Karpas-422 (cell line): ENCODE data around the gene SYAP1. TPM values are rescaled to one million over a fixed set of nuclear protein-coding genes. Genes with fewer than 3 reads are reported as not detected.
"Not testable (repeated sequence)": the region's sequence is repeated elsewhere in the genome, so short reads cannot be mapped to it uniquely, and the experiment has no call there.

ENCODE experiments used
- DNase-seq: peaks from one replicate; pipeline ENCODE4 v3.0.0-alpha.2; 2015
- H2AFZ ChIP-seq: fragments of 200-600 bp; sonication (generic); 2 replicates; pipeline ENCODE4 v1.6.1; 2014; ENCODE audit warnings: antibody characterized with exemption, low read length, mixed read lengths
- H3K27ac ChIP-seq: fragments of 200-600 bp; sonication (generic); 2 replicates; pipeline ENCODE4 v1.5.1; 2014; ENCODE audit warnings: mild to moderate bottlenecking, low read length, moderate library complexity
- H3K27me3 ChIP-seq: fragments of 200-600 bp; sonication (generic); 2 replicates; pipeline ENCODE4 v1.6.1; 2014; ENCODE audit warnings: low read length, mixed read lengths
- H3K36me3 ChIP-seq: fragments of 200-600 bp; sonication (generic); 2 replicates; pipeline ENCODE4 v1.6.1; 2014; ENCODE audit warnings: low read length, mixed read lengths; ENCODE audit not compliant: insufficient read depth
- H3K4me1 ChIP-seq: fragments of 200-600 bp; sonication (generic); 2 replicates; pipeline ENCODE4 v1.6.1; 2014; ENCODE audit warnings: mild to moderate bottlenecking, low read length, mixed read lengths
- H3K4me2 ChIP-seq: fragments of 200-600 bp; sonication (generic); 2 replicates; pipeline ENCODE4 v1.6.1; 2014; ENCODE audit warnings: low read length, low read depth, mild to moderate bottlenecking; ENCODE audit not compliant: poor library complexity, severe bottlenecking
- H3K4me3 ChIP-seq: fragments of 200-600 bp; sonication (generic); 2 replicates; pipeline ENCODE4 v1.5.1; 2014; ENCODE audit warnings: mild to moderate bottlenecking, antibody characterized with exemption, low read length, mixed read lengths
- H3K79me2 ChIP-seq: fragments of 200-600 bp; sonication (generic); 2 replicates; pipeline ENCODE4 v1.6.1; 2014; ENCODE audit warnings: mild to moderate bottlenecking, low read length, mixed read lengths
- H3K9ac ChIP-seq: fragments of 200-600 bp; sonication (generic); 2 replicates; pipeline ENCODE4 v1.6.0; 2014; ENCODE audit warnings: low read length
- H3K9me2 ChIP-seq: fragments of 200-600 bp; sonication (generic), shearing (Covaris generic); replicated peaks from 2 replicates; pipeline ENCODE4 v1.6.0; 2014; ENCODE audit warnings: mild to moderate bottlenecking, low read length, moderate library complexity; ENCODE audit not compliant: insufficient read depth
- H3K9me3 ChIP-seq: fragments of 300-700, 200-600 bp; sonication (generic); 2 replicates; pipeline ENCODE4 v1.6.1; 2014; ENCODE audit warnings: low read length, mixed read lengths
- H4K20me1 ChIP-seq: fragments of 200-600 bp; sonication (generic); 2 replicates; pipeline ENCODE4 v1.6.1; 2014; ENCODE audit warnings: mild to moderate bottlenecking, antibody characterized with exemption, low read length, low read depth; ENCODE audit not compliant: insufficient read depth
- total RNA-seq: library from RNA; depleted of rRNA; stranded (reverse); fragments of >200 nt; shearing (Covaris generic); gene quantifications from 2 replicates; pipeline ENCODE4 v1.2.3, GENCODE V29; 2014; ENCODE audit warnings: low replicate concordance

The SYAP1 gene
- total RNA-seq, 1 experiment from 2014 or later: 31.2 TPM

DNA sequence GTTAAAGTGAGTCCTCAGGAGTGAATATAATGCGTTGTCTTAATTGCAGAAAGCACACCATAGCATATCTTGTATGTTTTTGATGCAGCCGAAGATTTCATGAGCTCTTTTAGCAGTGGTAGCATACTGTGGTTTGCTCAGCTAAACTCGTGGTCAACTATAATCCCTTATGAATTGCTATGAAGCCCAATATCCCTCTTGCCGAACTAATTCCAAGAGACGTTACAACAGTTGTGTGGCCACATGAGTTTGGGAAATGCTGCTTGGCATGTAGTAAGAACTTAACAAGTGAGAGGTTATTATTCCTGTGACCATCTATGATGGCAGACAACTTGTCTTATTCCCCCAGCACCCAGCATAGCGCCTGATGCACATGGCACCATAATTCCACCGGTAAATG, 30.7 kb downstream of the SYAP1 start:
- Histone ChIP-seq H3K9ac (no peak overlapping the region), H3K4me2 (no peak overlapping the region), H3K4me3 (no peak overlapping the region), H3K9me3 (no peaks in the 10 kb centered on the region), H3K79me2 (peaks cover 3% of the 10 kb centered on the region; the same call in 1 of the 2 replicates), H3K4me1 (no peaks in the 10 kb centered on the region), H3K27me3 (no peaks in the 10 kb centered on the region), H3K27ac (no peak overlapping the region), H4K20me1 (no peaks in the 10 kb centered on the region), H3K36me3 (peaks cover 16% of the 10 kb centered on the region; the same call in 1 of the 2 replicates), H3K9me2 (no peaks in the 10 kb centered on the region), H2AFZ (no peak overlapping the region)
- no peak for DNase-seq

DNA sequence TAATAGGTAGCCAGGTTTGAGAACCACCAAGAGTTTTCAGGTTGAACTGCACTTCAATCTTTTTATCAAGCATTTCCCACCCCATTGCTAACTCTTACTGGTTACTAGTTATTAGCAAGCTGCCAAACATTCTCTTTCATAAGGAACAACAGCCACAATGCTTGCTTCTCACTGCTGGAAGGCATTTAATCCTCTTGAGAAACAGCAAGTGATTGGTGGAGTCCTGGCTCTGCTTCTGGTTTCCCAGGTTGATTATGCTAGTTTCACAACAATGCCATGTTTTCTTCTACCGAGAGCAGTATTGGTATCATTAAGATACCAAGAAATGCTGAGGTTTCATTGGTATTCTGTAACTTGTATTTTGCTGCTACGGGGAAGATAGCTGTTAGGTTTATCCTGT, 34.6 kb downstream of the SYAP1 start:
- Histone ChIP-seq H3K9me3 (no peaks in the 10 kb centered on the region), H3K27ac (no peak overlapping the region), H3K36me3 (peaks cover 11% of the 10 kb centered on the region; the same call in 1 of the 2 replicates), H3K79me2 (0 out of 2 replicates have a peak, but pooled peaks cover 3% of the 10 kb centered on the region), H3K4me1 (no peaks in the 10 kb centered on the region), H3K4me2 (no peak overlapping the region), H2AFZ (no peak overlapping the region), H4K20me1 (no peaks in the 10 kb centered on the region), H3K27me3 (no peaks in the 10 kb centered on the region), H3K9ac (no peak overlapping the region), H3K4me3 (no peak overlapping the region), H3K9me2 (no peaks in the 10 kb centered on the region)
- no peak for DNase-seq

DNA sequence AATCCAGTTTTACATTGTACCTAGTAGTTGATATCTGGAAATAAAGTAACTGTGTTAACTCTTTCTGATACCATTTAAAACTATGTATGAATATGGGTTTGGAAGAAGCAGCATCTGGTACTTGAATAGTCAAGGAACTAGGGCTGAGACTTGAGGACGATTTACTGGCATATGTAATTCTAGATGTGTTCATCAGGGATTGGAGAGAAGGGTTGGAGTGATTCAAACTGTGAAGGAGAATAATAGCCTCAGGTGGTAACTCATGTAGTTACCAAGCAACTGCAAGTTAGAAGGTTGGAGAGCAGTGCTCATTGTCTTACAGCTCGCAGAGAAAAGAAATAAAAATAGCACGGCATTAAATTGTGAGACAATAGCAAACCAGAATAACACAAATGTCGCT, 37.3 kb downstream of the SYAP1 start:
- H3K79me2 ChIP-seq: no peaks in the 10 kb centered on the region
- peaks cover 3% of the 10 kb centered on the region; the same call in 1 of the 2 replicates for H3K36me3 ChIP-seq
- no peak overlapping the region for H3K4me3 ChIP-seq
- H3K27ac ChIP-seq: no peak overlapping the region
- no peak overlapping the region for H3K9ac ChIP-seq
- H3K9me3 ChIP-seq: no peaks in the 10 kb centered on the region
- H3K4me1 ChIP-seq: no peaks in the 10 kb centered on the region
- H4K20me1 ChIP-seq: no peaks in the 10 kb centered on the region
- H3K4me2 ChIP-seq: no peak overlapping the region
- H2AFZ ChIP-seq: no peak overlapping the region
- no peak for DNase-seq
- no peaks in the 10 kb centered on the region for H3K9me2 ChIP-seq
- no peaks in the 10 kb centered on the region for H3K27me3 ChIP-seq

DNA sequence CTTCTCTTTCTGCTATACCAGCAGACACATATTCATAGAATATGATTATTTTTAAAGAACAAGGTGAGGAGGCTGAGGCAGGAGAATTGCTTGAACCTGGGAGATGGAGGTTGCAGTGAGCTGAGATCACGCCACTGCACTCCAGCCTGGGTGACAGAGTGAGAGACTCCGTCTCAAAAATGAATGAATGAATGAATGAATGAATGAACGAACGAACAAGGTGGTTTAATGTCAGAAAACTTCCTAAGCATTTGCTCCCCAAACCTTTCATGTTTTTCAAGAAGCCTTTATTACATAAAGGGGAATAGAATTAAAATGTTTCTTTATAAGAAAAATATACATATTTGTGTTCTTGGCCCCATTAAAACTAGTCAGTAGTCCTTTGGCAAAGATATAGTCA, 42.1 kb downstream of the SYAP1 start:
- not testable (repeated sequence) for H3K9me3 ChIP-seq, H3K27me3 ChIP-seq, H3K27ac ChIP-seq, H3K9me2 ChIP-seq, H4K20me1 ChIP-seq, H3K9ac ChIP-seq, H3K4me1 ChIP-seq, H3K79me2 ChIP-seq, H3K36me3 ChIP-seq, H3K4me3 ChIP-seq, H3K4me2 ChIP-seq, DNase-seq, H2AFZ ChIP-seq

DNA sequence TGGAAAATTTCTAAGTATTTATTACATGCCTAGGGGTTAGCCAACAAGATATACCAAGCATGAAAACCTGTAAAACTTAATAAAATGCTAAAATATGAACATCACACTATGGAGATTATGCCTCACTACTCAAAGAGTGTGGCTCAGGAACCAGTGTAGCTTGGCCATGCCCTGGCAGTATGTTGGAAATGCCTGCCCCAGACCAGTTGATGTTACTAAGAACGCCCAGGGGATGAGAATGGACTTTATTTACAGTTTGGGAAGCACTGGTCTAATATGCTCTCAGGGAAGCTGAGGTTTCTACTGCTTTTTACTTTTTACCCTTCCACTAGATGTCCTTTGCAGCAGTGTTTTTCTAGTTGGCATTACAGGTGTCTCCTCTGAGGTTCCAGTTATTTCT, 43.2 kb downstream of the SYAP1 start:
- Histone ChIP-seq H3K9ac (no peak overlapping the region), H3K79me2 (no peaks in the 10 kb centered on the region), H3K4me3 (no peak overlapping the region), H4K20me1 (no peaks in the 10 kb centered on the region), H3K4me1 (no peaks in the 10 kb centered on the region), H3K27me3 (no peaks in the 10 kb centered on the region), H3K9me3 (no peaks in the 10 kb centered on the region), H3K9me2 (no peaks in the 10 kb centered on the region), H3K27ac (no peak overlapping the region), H2AFZ (no peak overlapping the region), H3K4me2 (no peak overlapping the region), H3K36me3 (0 out of 2 replicates have a peak, but pooled peaks cover 4% of the 10 kb centered on the region)
- DNase-seq: no peak

DNA sequence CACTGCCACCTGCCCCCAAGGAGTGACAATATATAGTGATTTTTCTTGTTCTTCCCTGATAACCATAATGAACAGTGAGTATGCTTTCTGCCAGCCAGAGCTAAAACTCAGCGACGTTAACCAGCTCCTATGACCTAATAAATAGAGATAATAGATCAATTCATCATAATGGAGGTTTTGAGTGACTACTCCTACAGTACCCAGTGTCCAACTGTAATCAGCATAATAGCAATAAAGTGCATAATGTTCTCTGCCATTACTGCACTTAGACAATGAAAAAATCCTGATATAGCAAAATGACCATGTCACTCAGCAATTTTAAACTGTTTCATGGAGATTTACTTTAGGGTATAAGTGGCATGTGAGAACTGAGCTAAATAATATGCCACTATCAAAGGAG, 46.2 kb downstream of the SYAP1 start:
- no peak overlapping the region for H3K27ac ChIP-seq
- H2AFZ ChIP-seq: no peak overlapping the region
- no peaks in the 10 kb centered on the region for H3K27me3 ChIP-seq
- H3K9me3 ChIP-seq: no peaks in the 10 kb centered on the region
- H3K9ac ChIP-seq: no peak overlapping the region
- no peak overlapping the region for H3K4me3 ChIP-seq
- 0 out of 2 replicates have a peak, but pooled peaks cover 4% of the 10 kb centered on the region for H3K36me3 ChIP-seq
- H4K20me1 ChIP-seq: no peaks in the 10 kb centered on the region
- H3K79me2 ChIP-seq: no peaks in the 10 kb centered on the region
- no peak overlapping the region for H3K4me2 ChIP-seq
- no peak for DNase-seq
- no peaks in the 10 kb centered on the region for H3K9me2 ChIP-seq
- H3K4me1 ChIP-seq: no peaks in the 10 kb centered on the region

DNA sequence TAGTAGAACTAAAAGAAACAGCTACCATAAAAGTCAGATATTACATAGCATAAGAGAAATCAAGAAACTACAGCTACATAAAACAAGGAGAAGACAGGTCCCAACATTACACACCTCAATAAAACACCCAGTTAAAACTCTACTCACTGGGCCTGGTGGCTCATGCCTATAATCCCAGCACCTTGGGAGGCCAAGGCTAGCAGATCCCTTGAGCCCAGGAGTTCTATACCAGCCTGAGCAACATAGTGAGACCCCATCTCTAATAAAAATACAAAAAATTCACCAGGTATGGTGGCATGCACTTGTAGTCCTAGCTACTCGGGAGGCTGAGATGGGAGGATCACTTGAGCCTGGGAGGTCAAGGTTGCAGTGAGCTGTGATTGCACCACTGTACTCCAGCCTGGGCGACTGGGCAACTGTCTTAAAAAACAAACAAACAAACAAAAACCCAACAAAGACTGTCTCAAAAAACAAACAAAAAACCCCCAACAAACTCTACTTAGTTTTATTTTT, 51.6 kb downstream of the SYAP1 start:
- Histone ChIP-seq H2AFZ (no peak overlapping the region), H3K36me3 (no peaks in the 10 kb centered on the region), H3K27me3 (no peaks in the 10 kb centered on the region), H3K27ac (no peak overlapping the region), H3K9ac (no peak overlapping the region), H3K4me3 (no peak overlapping the region), H3K9me3 (no peaks in the 10 kb centered on the region), H4K20me1 (no peaks in the 10 kb centered on the region), H3K79me2 (no peaks in the 10 kb centered on the region), H3K4me1 (peaks cover 4% of the 10 kb centered on the region; the same call in 1 of the 2 replicates), H3K9me2 (no peaks in the 10 kb centered on the region), H3K4me2 (no peak overlapping the region)
- no peak for DNase-seq

DNA sequence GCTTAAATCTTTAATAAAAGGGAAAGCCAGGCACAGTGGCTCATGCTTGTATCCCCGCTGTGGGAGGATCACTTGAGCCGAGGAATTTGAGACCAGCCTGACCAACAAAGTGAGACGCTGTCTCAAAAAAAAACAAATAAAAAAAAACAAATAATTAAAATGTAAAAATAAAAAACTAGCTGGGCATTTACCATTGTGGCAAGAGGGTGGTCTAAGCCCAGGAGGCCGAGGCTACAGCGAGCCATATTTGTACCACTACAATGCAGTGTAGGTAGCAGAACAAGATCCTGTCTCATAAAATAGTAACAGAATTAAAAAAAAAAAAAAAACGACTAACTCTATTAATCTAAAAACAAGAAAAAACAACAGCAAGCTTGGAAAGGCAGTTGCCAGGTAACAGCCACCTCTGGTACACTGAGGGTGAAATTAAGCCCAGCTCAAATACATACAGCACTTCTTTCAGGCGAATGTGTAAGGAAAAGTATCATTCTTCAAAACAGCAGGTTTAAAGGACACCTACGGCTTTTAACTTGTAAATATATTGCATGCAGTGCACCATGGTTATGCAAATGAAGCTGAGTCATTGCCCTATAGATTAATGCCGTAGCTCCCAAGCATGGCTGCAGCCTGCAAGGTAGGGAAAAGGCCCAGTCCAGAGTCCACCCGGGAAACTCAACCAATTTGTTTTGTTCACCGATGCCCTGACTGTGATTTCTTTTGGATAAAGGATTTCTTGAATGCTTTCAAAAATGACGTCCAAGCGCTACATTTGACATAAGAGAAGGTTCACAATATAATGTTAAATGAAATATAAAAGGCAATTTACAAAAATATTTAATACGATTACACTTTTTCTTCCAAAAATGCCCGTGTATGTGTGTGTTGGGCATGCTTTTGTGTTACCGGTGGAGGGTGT, 52.3 kb downstream of the SYAP1 start:
- H3K79me2 ChIP-seq: no peaks in the 10 kb centered on the region
- H3K4me2 ChIP-seq: no peak overlapping the region
- no peak overlapping the region for H2AFZ ChIP-seq

More for the DNA sequence above, 52.3 kb downstream of the SYAP1 start:
- H3K9me3 ChIP-seq: no peaks in the 10 kb centered on the region
- no peaks in the 10 kb centered on the region for H3K9me2 ChIP-seq
- no peaks in the 10 kb centered on the region for H3K36me3 ChIP-seq
- H4K20me1 ChIP-seq: no peaks in the 10 kb centered on the region
- H3K27me3 ChIP-seq: no peaks in the 10 kb centered on the region
- no peak overlapping the region for H3K4me3 ChIP-seq
- H3K4me1 ChIP-seq: peaks cover 4% of the 10 kb centered on the region; the same call in 1 of the 2 replicates
- DNase-seq: peak; percentile 59
- H3K27ac ChIP-seq: no peak overlapping the region
- no peak overlapping the region for H3K9ac ChIP-seq
